HepG2 (cell line): ENCODE data around the gene VASN. TPM values are rescaled to one million over a fixed set of nuclear protein-coding genes. Genes with fewer than 3 reads are reported as not detected.

Source experiments
- E2F2 ChIP-seq: sonication (generic); formaldehyde crosslinking; IDR thresholded peaks from 2 replicates; pipeline ENCODE4 v1.4.0; 2020; ENCODE audit warnings: missing genetic modification reagents, borderline replicate concordance
- FOSL2 ChIP-seq: sonication (generic); formaldehyde crosslinking; IDR thresholded peaks from 2 replicates; pipeline ENCODE4 v1.4.0; 2020; ENCODE audit warnings: missing genetic modification reagents
- MAF1 ChIP-seq: sonication (generic); formaldehyde crosslinking; IDR thresholded peaks from 2 replicates; pipeline ENCODE4 v1.5.0; 2020; ENCODE audit warnings: missing genetic modification reagents, borderline replicate concordance
- NFRKB ChIP-seq: fragments of 450-650 bp; IDR thresholded peaks from 2 replicates; pipeline ENCODE4 v1.6.1; 2017
- PCBP2 ChIP-seq: fragments of 200-400 bp; formaldehyde crosslinking; optimal IDR thresholded peaks from 2 replicates; pipeline ENCODE3; 2018; ENCODE audit warnings: low read length, low read depth; ENCODE audit not compliant: poor library complexity, severe bottlenecking
- POLR2G ChIP-seq: fragments of 200-400 bp; formaldehyde crosslinking; IDR thresholded peaks from 2 replicates; pipeline ENCODE4 v1.6.1; 2018; ENCODE audit warnings: mild to moderate bottlenecking, low read depth, low read length, moderate library complexity
- PRDM10 ChIP-seq: sonication (generic); formaldehyde crosslinking; IDR thresholded peaks from 2 replicates; pipeline ENCODE4 v1.4.0; 2020; ENCODE audit warnings: low read depth, missing genetic modification reagents
- RFX5 ChIP-seq: IDR thresholded peaks from 2 replicates; pipeline ENCODE4 v1.6.1; 2011; ENCODE audit warnings: low read depth, low read length, improper control_type of control experiment
- SIX1 ChIP-seq: sonication (generic); formaldehyde crosslinking; IDR thresholded peaks from 2 replicates; pipeline ENCODE4 v1.4.0; 2020; ENCODE audit warnings: missing genetic modification reagents, borderline replicate concordance
- SMAD9 ChIP-seq: sonication (generic); formaldehyde crosslinking; IDR thresholded peaks from 2 replicates; pipeline ENCODE4 v1.5.1; 2020; ENCODE audit warnings: mild to moderate bottlenecking, missing genetic modification reagents
- STAG1 ChIP-seq: sonication (generic); formaldehyde crosslinking; IDR thresholded peaks from 2 replicates; pipeline ENCODE4 v1.4.0; 2020; ENCODE audit warnings: missing genetic modification reagents
- ZBTB21 ChIP-seq: sonication (generic); formaldehyde crosslinking; IDR thresholded peaks from 2 replicates; pipeline ENCODE4 v1.4.0; 2020; ENCODE audit warnings: missing genetic modification reagents
- ZFP90 ChIP-seq: sonication (generic); formaldehyde crosslinking; IDR thresholded peaks from 2 replicates; pipeline ENCODE4 v1.8.0; 2022; ENCODE audit warnings: missing genetic modification reagents, mild to moderate bottlenecking, inconsistent platforms, borderline replicate concordance
- ZFYVE20 ChIP-seq: sonication (generic); formaldehyde crosslinking; IDR thresholded peaks from 2 replicates; pipeline ENCODE4 v1.8.0; 2023; ENCODE audit warnings: low read depth, mild to moderate bottlenecking, moderate library complexity, missing genetic modification reagents, borderline replicate concordance
- ZSCAN9 ChIP-seq: IDR thresholded peaks from 2 replicates; pipeline ENCODE4 v1.6.1; 2016; ENCODE audit warnings: borderline replicate concordance
- polyA plus RNA-seq, 8 experiments: library from polyadenylated mRNA; depleted of rRNA in 3 of 8; stranded (reverse) in 7 of 8; unstranded in 1 of 8; fragments of >200 nt; fragmentation: Illumina TruSeq in 4 of 8; extraction: Trizol in 4 of 8; gene quantifications; 2 replicates each; pipeline versions ENCODE4 v1.2.1 to v1.2.3, GENCODE V29; 2011 to 2016; ENCODE audit warnings: low read depth in 4 of 8, missing spikeins in 1 of 8, mixed read lengths in 1 of 8; ENCODE audit not compliant: insufficient read depth in 1 of 8
- total RNA-seq, 5 experiments: library from RNA; depleted of rRNA; stranded (reverse); fragments of >200 nt; fragmentation: Illumina TruSeq; extraction: Trizol; gene quantifications; 2 replicates each; pipeline ENCODE4 v1.2.3, GENCODE V29; 2016; ENCODE audit warnings: low read depth in 1 of 5
- TF ChIP-seq, protein P1 (sequence below): sonication (generic); formaldehyde crosslinking; IDR thresholded peaks from 2 replicates; pipeline ENCODE4 v1.4.0; 2020; ENCODE audit warnings: missing genetic modification reagents
- TF ChIP-seq, protein P2 (sequence below): sonication (generic); formaldehyde crosslinking; IDR thresholded peaks from 2 replicates; pipeline ENCODE4 v1.8.1; 2023; ENCODE audit warnings: mild to moderate bottlenecking, missing genetic modification reagents
- TF ChIP-seq, protein P3 (sequence below): sonication (generic); formaldehyde crosslinking; IDR thresholded peaks from 2 replicates; pipeline ENCODE4 v1.5.1; 2020; ENCODE audit warnings: missing genetic modification reagents, mild to moderate bottlenecking, borderline replicate concordance

VASN gene
- total and polyA plus RNA-seq, 2 of the 13 experiments (the other 11 are each of a cell fraction or from before 2014, with no cell fraction given) = 8.4 to 18.2 TPM

DNA sequence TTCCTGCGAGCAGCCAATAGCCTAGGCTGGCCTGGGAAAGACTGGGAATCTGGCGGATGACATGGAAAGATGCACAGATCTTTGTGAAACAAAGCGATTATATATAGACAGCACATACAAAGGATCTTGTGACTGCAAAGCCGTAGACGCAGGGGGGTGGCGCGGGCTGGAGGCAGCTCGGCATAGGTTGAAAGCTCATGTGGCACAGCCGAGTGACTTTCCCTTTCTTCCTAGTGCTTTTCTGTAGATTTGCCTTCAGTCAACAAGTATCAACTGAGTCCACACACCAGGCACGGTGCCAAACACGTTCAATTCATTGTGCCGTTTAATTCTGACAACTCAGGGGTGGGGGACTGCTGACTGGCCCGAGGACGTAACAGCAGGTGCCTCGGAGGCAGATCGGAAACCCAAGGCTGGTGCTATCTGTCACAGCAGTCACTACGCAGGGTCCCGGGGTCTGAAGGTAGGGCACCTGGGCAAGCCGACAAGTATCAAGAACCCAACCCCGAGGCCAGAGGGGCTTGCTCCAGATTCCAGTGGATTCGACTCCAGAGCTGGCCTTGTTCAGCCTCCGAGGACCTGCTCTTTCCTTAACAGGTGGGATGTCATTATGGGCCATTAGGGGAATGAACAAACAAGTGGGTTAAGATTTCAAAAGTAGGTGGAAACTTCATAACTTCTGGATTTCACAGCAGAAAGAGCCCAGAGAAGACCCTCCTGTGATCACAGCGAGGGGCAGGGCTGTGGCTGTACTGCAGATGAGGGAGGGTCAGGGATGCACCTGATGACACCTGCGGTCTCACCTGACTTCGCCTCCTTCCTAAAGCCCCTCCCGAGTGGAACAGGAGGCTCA, 26.4 kb upstream of the VASN start (continued):
- TF ChIP-seq NFRKB (no peak), ZSCAN9 (CRISPR knock-in tag) (no peak), PCBP2 (no peak), STAG1 (CRISPR knock-in tag) (no peak), FOSL2 (CRISPR knock-in tag) (peak; percentile 28), SMAD9 (CRISPR knock-in tag) (no peak), RFX5 (no peak), ZFYVE20 (CRISPR knock-in tag) (no peak), ZFP90 (CRISPR knock-in tag) (no peak), PRDM10 (CRISPR knock-in tag) (0 out of 2 replicates have a peak, but pooled peaks have one; percentile 21), POLR2G (peak; percentile 65; the same call in 1 of the 2 replicates), E2F2 (no peak), ZBTB21 (CRISPR knock-in tag) (no peak), SIX1 (CRISPR knock-in tag) (no peak), MAF1 (CRISPR knock-in tag) (no peak)
- TF ChIP-seq, protein P1, sequence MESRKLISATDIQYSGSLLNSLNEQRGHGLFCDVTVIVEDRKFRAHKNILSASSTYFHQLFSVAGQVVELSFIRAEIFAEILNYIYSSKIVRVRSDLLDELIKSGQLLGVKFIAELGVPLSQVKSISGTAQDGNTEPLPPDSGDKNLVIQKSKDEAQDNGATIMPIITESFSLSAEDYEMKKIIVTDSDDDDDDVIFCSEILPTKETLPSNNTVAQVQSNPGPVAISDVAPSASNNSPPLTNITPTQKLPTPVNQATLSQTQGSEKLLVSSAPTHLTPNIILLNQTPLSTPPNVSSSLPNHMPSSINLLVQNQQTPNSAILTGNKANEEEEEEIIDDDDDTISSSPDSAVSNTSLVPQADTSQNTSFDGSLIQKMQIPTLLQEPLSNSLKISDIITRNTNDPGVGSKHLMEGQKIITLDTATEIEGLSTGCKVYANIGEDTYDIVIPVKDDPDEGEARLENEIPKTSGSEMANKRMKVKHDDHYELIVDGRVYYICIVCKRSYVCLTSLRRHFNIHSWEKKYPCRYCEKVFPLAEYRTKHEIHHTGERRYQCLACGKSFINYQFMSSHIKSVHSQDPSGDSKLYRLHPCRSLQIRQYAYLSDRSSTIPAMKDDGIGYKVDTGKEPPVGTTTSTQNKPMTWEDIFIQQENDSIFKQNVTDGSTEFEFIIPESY (CRISPR knock-in tag) = peak; percentile 15; the same call in 1 of the 2 replicates
- TF ChIP-seq, protein P2, sequence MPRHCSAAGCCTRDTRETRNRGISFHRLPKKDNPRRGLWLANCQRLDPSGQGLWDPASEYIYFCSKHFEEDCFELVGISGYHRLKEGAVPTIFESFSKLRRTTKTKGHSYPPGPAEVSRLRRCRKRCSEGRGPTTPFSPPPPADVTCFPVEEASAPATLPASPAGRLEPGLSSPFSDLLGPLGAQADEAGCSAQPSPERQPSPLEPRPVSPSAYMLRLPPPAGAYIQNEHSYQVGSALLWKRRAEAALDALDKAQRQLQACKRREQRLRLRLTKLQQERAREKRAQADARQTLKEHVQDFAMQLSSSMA = no peak
- TF ChIP-seq, protein P3, sequence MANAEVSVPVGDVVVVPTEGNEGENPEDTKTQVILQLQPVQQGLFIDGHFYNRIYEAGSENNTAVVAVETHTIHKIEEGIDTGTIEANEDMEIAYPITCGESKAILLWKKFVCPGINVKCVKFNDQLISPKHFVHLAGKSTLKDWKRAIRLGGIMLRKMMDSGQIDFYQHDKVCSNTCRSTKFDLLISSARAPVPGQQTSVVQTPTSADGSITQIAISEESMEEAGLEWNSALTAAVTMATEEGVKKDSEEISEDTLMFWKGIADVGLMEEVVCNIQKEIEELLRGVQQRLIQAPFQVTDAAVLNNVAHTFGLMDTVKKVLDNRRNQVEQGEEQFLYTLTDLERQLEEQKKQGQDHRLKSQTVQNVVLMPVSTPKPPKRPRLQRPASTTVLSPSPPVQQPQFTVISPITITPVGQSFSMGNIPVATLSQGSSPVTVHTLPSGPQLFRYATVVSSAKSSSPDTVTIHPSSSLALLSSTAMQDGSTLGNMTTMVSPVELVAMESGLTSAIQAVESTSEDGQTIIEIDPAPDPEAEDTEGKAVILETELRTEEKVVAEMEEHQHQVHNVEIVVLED (CRISPR knock-in tag) = 0 out of 2 replicates have a peak, but pooled peaks have one; percentile 2
